A549 treated with AZD9567 at 1 μM for 4 hours (cell line): ENCODE data around the gene PHC1. TPM values are rescaled to one million over a fixed set of nuclear protein-coding genes. Genes with fewer than 3 reads are reported as not detected.

Source experiments
- total RNA-seq: library from RNA; stranded (reverse); fragments of 200-300 nt; extraction: Qiagen RNA extraction; gene quantifications from 5 replicates; pipeline ENCODE4 v1.2.3, GENCODE V29; 2022; ENCODE audit not compliant: insufficient read depth

Gene PHC1
- total RNA-seq, result 7.3 to 20.6 TPM (median 8.8 TPM) in 5 replicates

GRCh38 chr12:8914033-8914715, at the start of gene PHC1:
Gene PHC1, plus strand, starts transcription at chr12:8914509. Its CDS starts 3,169 bp downstream, at chr12:8917678.

GRCh38 chr12:8949342-8950220, 35.3 kb downstream of the PHC1 start, which contains the start of gene M6PR:
Gene M6PR, minus strand, starts transcription at chr12:8949645. Its CDS starts 3,241 bp downstream, at chr12:8946404.

GRCh38 chr12:8989413-8989812, 75.1 kb downstream of the PHC1 start, which contains the start of gene KLRG1:
Gene KLRG1, plus strand, starts transcription at chr12:8989546. Its CDS starts 90 bp downstream, at chr12:8989636.

Other genes starting within 250 kb of the PHC1 start
- 16.7 to 19.5 TPM (median 17.4 TPM) in 5 replicates for gene RIMKLB, start 216.5 kb upstream of the PHC1 start, total RNA-seq
- not detected in 5 replicates for gene A2ML1, start 91.9 kb upstream of the PHC1 start, total RNA-seq
- 150 to 203 TPM (median 155 TPM) in 5 replicates for gene M6PR, start 35.1 kb downstream of the PHC1 start, total RNA-seq
- gene KLRG1, start 75.0 kb downstream of the PHC1 start, total RNA-seq, result 1.4 to 1.7 TPM (median 1.5 TPM) in 4 of 5 replicates, not detected in the other
- 0.09 to 4.3 TPM (median 0.14 TPM) in 4 of 5 replicates, not detected in the other for gene A2M, start 201.4 kb downstream of the PHC1 start, total RNA-seq